GM12875 (cell line): ENCODE measurements around the gene ATM.

Experiments used
- H3K4me3 ChIP-seq: one replicate; pipeline ENCODE4 v1.5.1; 2011; ENCODE audit warnings: low read depth, low read length, control low read depth
- CTCF ChIP-seq: IDR thresholded peaks from 2 replicates; pipeline ENCODE4 v1.5.1; 2011; ENCODE audit warnings: low read depth, mild to moderate bottlenecking, control low read depth, inconsistent platforms, low read length, moderate library complexity, borderline replicate concordance; ENCODE audit not compliant: insufficient read depth

ATM gene

GRCh38 chr11:108199446-108200321 is 23.2 kb upstream of the ATM start:
- H3K4me3 ChIP-seq, result no peak overlapping the region
- TF ChIP-seq CTCF, result no peak

- TF ChIP-seq CTCF, result no peak
- H3K4me3 ChIP-seq, result no peak overlapping the region
These were observed 19.8 kb upstream of the ATM start for GRCh38 chr11:108203075-108203474.

- no peak overlapping the region for H3K4me3 ChIP-seq
- TF ChIP-seq CTCF, result no peak
These were observed 18.5 kb upstream of the ATM start for GRCh38 chr11:108204376-108204775.

- TF ChIP-seq CTCF, result no peak
- H3K4me3 ChIP-seq, result no peak overlapping the region
These were observed 17.9 kb upstream of the ATM start for GRCh38 chr11:108204929-108205499.

- TF ChIP-seq CTCF, result no peak
- H3K4me3 ChIP-seq, result no peak overlapping the region
These were observed 16.7 kb upstream of the ATM start for GRCh38 chr11:108206171-108206570.

DNA sequence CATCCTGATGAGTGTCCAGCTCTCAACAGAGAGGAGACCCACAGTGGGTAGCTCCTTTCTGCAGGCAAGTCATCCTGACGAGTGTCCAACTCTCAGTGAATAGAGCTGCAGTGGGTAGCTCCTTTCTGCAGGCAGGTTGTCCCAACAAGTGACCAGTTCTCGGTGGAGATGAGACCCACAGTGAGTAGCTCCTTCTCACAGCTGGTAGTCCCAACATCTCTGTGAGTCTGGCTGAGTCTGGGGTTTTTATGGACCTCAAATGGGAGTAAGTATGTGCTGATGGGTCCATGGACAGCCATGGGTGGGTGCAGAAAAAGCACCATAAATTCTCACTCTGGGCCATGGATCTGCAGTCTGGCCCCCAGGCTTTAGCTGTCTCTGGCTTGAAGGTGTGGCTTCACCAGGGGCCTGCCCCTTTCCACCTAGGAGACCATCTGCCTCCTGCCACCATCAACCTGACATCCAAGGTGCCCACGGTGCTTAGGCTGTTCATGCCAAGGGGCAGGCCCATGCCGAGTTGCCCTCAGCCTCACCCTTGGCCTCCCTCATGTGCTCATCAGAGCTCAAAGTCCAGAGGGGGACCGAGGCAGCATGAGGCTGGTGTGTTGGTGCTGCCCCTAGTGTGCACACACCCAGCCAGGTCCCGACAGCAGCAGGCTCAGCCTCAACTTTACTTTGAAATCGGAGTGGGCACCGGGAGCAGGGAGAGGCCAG is 15.7 kb upstream of the ATM start:
- no peak for TF ChIP-seq CTCF

More for the DNA sequence above, 15.7 kb upstream of the ATM start:
- no peak overlapping the region for H3K4me3 ChIP-seq
